Esophagus squamous epithelium (tissue), 5 donors: ENCODE data around the gene SLC7A7. TPM values are rescaled to one million over a fixed set of nuclear protein-coding genes. Genes with fewer than 3 reads are reported as not detected.

Source experiments
- DNase-seq: peaks from one replicate; lab custom pipeline; 2025; lab: John Stamatoyannopoulos, UW
- H3K27ac ChIP-seq, 4 donors: fragments of 200-600 bp; sonication (generic); one replicate each; pipeline ENCODE4 v1.5.1; 2016 to 2019; ENCODE audit warnings: mild to moderate bottlenecking in 1 of 4
- H3K27me3 ChIP-seq, 4 donors: fragments of 200-600 bp; sonication (generic); 1 replicate in 3 of 4; 2 replicates in 1 of 4; pipeline versions ENCODE4 v1.5.1 to v1.6.0; 2017 to 2021; ENCODE audit warnings: antibody characterized with exemption in 1 of 4
- H3K36me3 ChIP-seq, 3 donors: fragments of 200-600 bp; sonication (generic); one replicate each; pipeline ENCODE4 v1.5.1; 2016 to 2019
- H3K4me1 ChIP-seq, 3 donors: fragments of 200-600 bp; sonication (generic); one replicate each; pipeline ENCODE4 v1.5.1; 2017 to 2019
- H3K4me3 ChIP-seq, 4 donors: fragments of 200-600 bp; sonication (generic); 1 replicate in 3 of 4; 2 replicates in 1 of 4; pipeline ENCODE4 v1.5.1; 2016 to 2019; ENCODE audit warnings: mild to moderate bottlenecking in 2 of 4, moderate library complexity in 1 of 4
- H3K9me3 ChIP-seq, 3 donors: fragments of 200-600 bp; sonication (generic); one replicate each; pipeline ENCODE4 v1.5.1; 2016 to 2019
- POLR2A ChIP-seq, 4 donors: fragments of 450-650 bp; IDR thresholded peaks; one replicate each; pipeline ENCODE4 v1.6.1; 2017; ENCODE audit warnings: antibody characterized with exemption in 4 of 4, mild to moderate bottlenecking in 4 of 4, moderate library complexity in 3 of 4
- WGBS, 2 donors: methylation state at CpG; one replicate each; pipeline ENCODE4 v1.1.5; 2018; 5-methylcytosine and 5-hydroxymethylcytosine counted together
- intact Hi-C: fragments of 100-400 bp; cut with DNase I; formaldehyde crosslinking; loops from one replicate; pipeline ENCODE4 v1.15.0; 2022
- total RNA-seq, 4 donors: library from RNA; depleted of rRNA; stranded (reverse); fragments of >200 nt; gene quantifications; one replicate each; pipeline ENCODE4 v1.1.0, GENCODE V29; 2016
- TF ChIP-seq, protein P1 (sequence below), 6 experiments: fragments of 450-650 bp in 4 of 6; fragments of 200-600 bp in 2 of 6; sonication (generic) in 2 of 6; IDR thresholded peaks; one replicate each; pipeline ENCODE4 v1.5.1; 2016 to 2019; ENCODE audit warnings: antibody characterized with exemption in 6 of 6, mild to moderate bottlenecking in 4 of 6, moderate library complexity in 4 of 6
- donor health status: DM: yes; HTN: yes; CAD: no.

Gene SLC7A7
- total RNA-seq, 4 donors from 2014 or later = 2.5 to 12.6 (median 7.8) TPM; not detected in 1

DNA sequence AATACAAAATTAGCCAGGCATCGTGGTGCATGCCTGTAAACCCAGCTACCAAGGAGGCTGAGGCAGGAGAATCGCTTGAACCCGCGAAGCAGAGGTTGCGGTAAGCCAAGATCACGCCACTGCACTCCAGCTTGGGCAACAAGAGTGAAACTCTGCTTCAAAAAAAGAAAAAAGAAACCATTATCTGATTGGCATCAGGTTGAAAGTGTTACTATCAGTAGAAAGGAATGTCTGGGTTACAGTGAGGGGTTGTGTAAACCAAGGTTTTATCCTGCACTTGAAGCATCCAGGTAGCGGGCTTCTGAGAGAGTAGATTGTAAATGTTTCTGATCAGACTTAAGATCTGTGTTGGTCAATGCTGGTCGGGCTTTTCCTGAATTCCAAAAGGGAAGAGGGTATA lies 62.8 kb downstream of the SLC7A7 start:
- no peak overlapping the region for H3K4me3 ChIP-seq
- DNase-seq = no peak
- H3K27ac ChIP-seq = no peak overlapping the region
- H3K4me1 ChIP-seq = no peaks in the 10 kb centered on the region
- intact Hi-C loops = no loop called here
- WGBS, 2 donors = 78 to 87% methylated on average over 5 to 7 of the region's 8 CpGs
- no peaks in the 10 kb centered on the region for H3K9me3 ChIP-seq
- H3K27me3 ChIP-seq = peaks cover 0 to 14% (median 0%) of the 10 kb centered on the region in 4 donors
- H3K36me3 ChIP-seq = no peaks in the 10 kb centered on the region
- no peak for TF ChIP-seq POLR2A (IDR thresholded peaks at IDR 0.05)
- TF ChIP-seq, protein P1, sequence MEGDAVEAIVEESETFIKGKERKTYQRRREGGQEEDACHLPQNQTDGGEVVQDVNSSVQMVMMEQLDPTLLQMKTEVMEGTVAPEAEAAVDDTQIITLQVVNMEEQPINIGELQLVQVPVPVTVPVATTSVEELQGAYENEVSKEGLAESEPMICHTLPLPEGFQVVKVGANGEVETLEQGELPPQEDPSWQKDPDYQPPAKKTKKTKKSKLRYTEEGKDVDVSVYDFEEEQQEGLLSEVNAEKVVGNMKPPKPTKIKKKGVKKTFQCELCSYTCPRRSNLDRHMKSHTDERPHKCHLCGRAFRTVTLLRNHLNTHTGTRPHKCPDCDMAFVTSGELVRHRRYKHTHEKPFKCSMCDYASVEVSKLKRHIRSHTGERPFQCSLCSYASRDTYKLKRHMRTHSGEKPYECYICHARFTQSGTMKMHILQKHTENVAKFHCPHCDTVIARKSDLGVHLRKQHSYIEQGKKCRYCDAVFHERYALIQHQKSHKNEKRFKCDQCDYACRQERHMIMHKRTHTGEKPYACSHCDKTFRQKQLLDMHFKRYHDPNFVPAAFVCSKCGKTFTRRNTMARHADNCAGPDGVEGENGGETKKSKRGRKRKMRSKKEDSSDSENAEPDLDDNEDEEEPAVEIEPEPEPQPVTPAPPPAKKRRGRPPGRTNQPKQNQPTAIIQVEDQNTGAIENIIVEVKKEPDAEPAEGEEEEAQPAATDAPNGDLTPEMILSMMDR (IDR thresholded peaks at IDR 0.05) = no peak

DNA sequence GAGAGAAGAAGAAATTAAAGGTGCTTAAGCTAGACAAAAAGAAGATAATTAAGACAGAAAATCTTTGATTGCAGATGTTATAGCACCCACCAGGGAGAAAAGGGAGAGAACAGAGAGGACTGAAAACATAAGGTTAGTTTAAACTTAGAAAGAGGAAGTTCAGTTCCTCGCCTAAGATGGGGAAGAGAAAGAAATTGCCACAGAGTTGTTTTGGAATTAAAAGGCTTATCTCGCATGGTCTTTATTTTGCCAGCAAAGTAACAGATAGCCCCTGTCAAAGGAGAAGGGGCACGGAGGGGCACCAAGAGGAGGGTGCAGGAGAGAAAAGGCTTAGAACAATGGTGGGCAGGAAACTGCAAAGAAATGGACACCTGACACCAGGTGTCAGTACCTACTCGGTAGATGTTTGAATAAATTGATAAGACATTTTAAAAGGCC lies 66.6 kb downstream of the SLC7A7 start:
- no peaks in the 10 kb centered on the region for H3K4me1 ChIP-seq
- no peaks in the 10 kb centered on the region for H3K36me3 ChIP-seq
- 22 to 29% methylated on average over 4 of the region's 4 CpGs for WGBS, 2 donors
- DNase-seq = no peak
- no peak for TF ChIP-seq POLR2A (IDR thresholded peaks at IDR 0.05)
- TF ChIP-seq, protein P1 (IDR thresholded peaks at IDR 0.05) = no peak
- intact Hi-C loops = no loop called here
- H3K27ac ChIP-seq = no peak overlapping the region
- H3K27me3 ChIP-seq = peaks cover 0 to 14% (median 0%) of the 10 kb centered on the region in 4 donors
- H3K9me3 ChIP-seq = no peaks in the 10 kb centered on the region
- H3K4me3 ChIP-seq = no peak overlapping the region

DNA sequence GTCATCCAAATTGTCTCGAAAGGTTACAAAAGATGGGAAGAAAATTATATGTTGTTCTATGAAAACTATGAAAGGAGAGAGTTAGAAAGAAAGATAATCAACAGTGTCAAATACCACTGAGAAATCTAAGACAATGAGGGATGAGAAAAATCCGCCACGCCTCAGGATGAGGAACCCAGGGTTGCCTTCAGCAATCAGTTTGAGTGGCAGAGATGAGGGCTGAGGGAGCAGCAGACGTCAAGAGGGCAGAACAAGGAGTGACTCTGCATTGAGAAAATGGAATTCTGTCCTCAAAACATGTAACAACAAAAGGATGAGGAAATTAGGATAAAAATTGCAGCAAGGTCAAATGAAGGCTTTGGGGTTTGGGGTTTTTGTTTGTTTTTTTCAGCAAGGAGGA lies 67.0 kb downstream of the SLC7A7 start:
- intact Hi-C loops = no loop called here
- TF ChIP-seq POLR2A (IDR thresholded peaks at IDR 0.05) = no peak
- TF ChIP-seq, protein P1 (IDR thresholded peaks at IDR 0.05) = no peak
- peaks cover 0 to 14% (median 0%) of the 10 kb centered on the region in 4 donors for H3K27me3 ChIP-seq
- no peak for DNase-seq
- H3K27ac ChIP-seq = no peak overlapping the region
- 64 to 69% methylated on average over 4 of the region's 4 CpGs for WGBS, 2 donors
- H3K4me3 ChIP-seq = no peak overlapping the region
- H3K36me3 ChIP-seq = no peaks in the 10 kb centered on the region
- no peaks in the 10 kb centered on the region for H3K9me3 ChIP-seq
- no peaks in the 10 kb centered on the region for H3K4me1 ChIP-seq

DNA sequence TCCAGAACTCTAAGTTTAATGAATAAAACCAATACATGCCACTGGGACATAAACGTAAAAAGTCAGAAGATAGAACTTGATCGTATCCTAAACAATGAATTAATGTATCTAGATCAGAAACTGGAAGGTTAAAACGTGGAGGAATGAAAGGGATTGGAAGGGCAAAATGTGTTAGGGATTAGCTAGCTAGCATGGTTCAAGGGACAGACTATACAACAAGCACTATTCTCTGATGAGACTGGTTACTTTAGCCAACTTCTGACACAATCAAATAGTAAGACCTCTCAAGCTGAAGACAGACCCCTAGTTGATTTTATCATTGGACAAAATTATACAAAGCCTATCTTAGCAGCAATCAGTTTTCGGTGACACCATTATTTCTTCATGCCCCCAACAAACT lies 67.5 kb downstream of the SLC7A7 start:
- no peak for DNase-seq
- H3K9me3 ChIP-seq = no peaks in the 10 kb centered on the region
- no peak overlapping the region for H3K4me3 ChIP-seq
- TF ChIP-seq, protein P1 (IDR thresholded peaks at IDR 0.05) = no peak
- TF ChIP-seq POLR2A (IDR thresholded peaks at IDR 0.05) = no peak
- H3K36me3 ChIP-seq = no peaks in the 10 kb centered on the region
- no peak overlapping the region for H3K27ac ChIP-seq
- 63 to 72% methylated on average over 4 of the region's 4 CpGs for WGBS, 2 donors
- peaks cover 0 to 14% (median 0%) of the 10 kb centered on the region in 4 donors for H3K27me3 ChIP-seq
- H3K4me1 ChIP-seq = no peaks in the 10 kb centered on the region
- intact Hi-C loops = no loop called here

DNA sequence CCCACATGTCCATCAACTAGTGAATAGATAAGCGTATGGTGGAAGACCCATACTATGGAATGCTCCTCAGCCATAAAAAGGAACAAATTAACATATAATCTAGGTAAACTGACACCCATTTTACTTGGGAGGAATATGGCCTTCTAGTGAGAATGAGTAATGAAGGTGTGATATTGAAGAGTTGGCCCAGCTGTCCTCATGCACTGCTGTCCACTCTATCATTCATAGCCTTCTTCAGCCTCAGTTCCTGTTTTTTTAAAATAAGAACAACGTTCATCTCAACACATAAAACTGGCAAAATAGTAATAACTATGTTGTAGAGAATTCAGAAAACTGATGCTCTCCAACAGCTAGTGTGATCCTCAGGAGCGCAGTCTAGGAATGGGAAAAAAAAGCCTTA lies 75.2 kb downstream of the SLC7A7 start:
- no peaks in the 10 kb centered on the region for H3K27me3 ChIP-seq
- no peaks in the 10 kb centered on the region for H3K4me1 ChIP-seq
- H3K9me3 ChIP-seq = no peaks in the 10 kb centered on the region
- DNase-seq = no peak
- 76 to 78% methylated on average over 3 of the region's 3 CpGs for WGBS, 2 donors
- no peaks in the 10 kb centered on the region for H3K36me3 ChIP-seq
- H3K4me3 ChIP-seq = no peak overlapping the region
- H3K27ac ChIP-seq = no peak overlapping the region
- TF ChIP-seq POLR2A (IDR thresholded peaks at IDR 0.05) = no peak
- TF ChIP-seq, protein P1 (IDR thresholded peaks at IDR 0.05) = no peak
- intact Hi-C loops = no loop called here
